A549 (cell line): ENCODE measurements around the gene CFAP61.

ENCODE experiments used
- CBX8 ChIP-seq: fragments of 200-600 bp; sonication (generic); IDR thresholded peaks from 2 replicates; pipeline ENCODE4 v1.6.1; 2016
- CTCF ChIP-seq: fragments of >200 bp; sonication (Bioruptor Twin); formaldehyde crosslinking; IDR thresholded peaks from 3 replicates; pipeline ENCODE4 v1.5.1; 2016
- ESRRA ChIP-seq: fragments of 150-350 bp; IDR thresholded peaks from 2 replicates; pipeline ENCODE4 v1.6.1; 2014; ENCODE audit warnings: mild to moderate bottlenecking, low read length, borderline replicate concordance
- HDAC2 ChIP-seq: fragments of 200-600 bp; sonication (generic); IDR thresholded peaks from 2 replicates; pipeline ENCODE4 v1.6.1; 2016
- KDM1A ChIP-seq: fragments of 200-600 bp; sonication (generic); IDR thresholded peaks from 2 replicates; pipeline ENCODE4 v1.6.1; 2016; ENCODE audit warnings: low read depth, mild to moderate bottlenecking
- POLR2A ChIP-seq: IDR thresholded peaks from 2 replicates; pipeline ENCODE4 v1.6.1; 2012; ENCODE audit warnings: mild to moderate bottlenecking, low read length

- TF ChIP-seq CTCF (no peak; the same call in 2 of the 3 replicates), HDAC2 (peak; percentile 91), ESRRA (no peak), POLR2A (no peak), CBX8 (no peak), KDM1A (no peak)
Measured at GRCh38 chr20:20369250-20370093, 317.1 kb downstream of the CFAP61 start.
